Astrocyte of the cerebellum (primary cell): Measurements from ENCODE around the gene MMRN1.

ENCODE experiments used
- DNase-seq: peaks from one replicate; pipeline ENCODE4 v3.0.0-alpha.2; 2011; ENCODE audit warnings: low read depth
- H3K4me3 ChIP-seq: 2 replicates; pipeline ENCODE4 v1.5.1; 2011; ENCODE audit warnings: mild to moderate bottlenecking, low read depth, low read length, moderate library complexity
- in situ Hi-C: cut with HindIII; loops from 2 replicates; pipeline ENCODE4 v1.10.0; 2017; ENCODE audit warnings: low sequenced_read_pairs
- TF ChIP-seq, protein P1 (sequence below): IDR thresholded peaks from 2 replicates; pipeline ENCODE4 v1.5.1; 2012; ENCODE audit warnings: low read length, low read depth, moderate library complexity, mild to moderate bottlenecking; ENCODE audit errors: missing control alignments

Gene MMRN1

GRCh38 chr4:89942811-89943210, 48.2 kb downstream of the MMRN1 start:
- DNase-seq: no peak
- in situ Hi-C loops: no loop called here
- no peak overlapping the region for H3K4me3 ChIP-seq
- TF ChIP-seq, protein P1, sequence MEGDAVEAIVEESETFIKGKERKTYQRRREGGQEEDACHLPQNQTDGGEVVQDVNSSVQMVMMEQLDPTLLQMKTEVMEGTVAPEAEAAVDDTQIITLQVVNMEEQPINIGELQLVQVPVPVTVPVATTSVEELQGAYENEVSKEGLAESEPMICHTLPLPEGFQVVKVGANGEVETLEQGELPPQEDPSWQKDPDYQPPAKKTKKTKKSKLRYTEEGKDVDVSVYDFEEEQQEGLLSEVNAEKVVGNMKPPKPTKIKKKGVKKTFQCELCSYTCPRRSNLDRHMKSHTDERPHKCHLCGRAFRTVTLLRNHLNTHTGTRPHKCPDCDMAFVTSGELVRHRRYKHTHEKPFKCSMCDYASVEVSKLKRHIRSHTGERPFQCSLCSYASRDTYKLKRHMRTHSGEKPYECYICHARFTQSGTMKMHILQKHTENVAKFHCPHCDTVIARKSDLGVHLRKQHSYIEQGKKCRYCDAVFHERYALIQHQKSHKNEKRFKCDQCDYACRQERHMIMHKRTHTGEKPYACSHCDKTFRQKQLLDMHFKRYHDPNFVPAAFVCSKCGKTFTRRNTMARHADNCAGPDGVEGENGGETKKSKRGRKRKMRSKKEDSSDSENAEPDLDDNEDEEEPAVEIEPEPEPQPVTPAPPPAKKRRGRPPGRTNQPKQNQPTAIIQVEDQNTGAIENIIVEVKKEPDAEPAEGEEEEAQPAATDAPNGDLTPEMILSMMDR: no peak

DNA sequence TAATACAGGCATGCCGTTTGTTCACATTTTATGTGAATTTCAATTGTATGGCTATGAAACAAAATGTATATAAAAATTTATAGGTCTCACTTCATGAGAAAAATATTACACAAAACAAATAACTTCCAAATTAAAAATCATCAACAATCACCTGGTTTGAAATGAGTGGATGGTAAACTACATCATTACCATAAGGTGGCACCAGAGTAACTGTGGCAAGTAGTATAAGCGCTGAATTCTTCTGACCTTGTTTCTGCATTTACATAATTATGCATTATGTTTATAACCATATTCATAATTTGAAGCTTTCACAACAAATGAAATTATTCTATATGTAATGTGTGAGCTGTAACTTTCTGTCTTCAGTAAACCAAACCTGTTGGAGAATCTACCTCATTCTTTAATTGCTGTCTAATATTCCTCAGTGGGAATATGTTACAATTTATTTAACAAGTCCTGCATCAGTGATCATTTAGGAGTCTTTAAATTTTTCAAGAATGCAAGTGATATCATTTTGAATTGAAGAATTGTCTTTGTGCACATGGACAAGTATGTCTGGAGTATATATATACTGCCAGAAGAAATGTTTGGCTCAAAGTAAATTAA, 55.2 kb downstream of the MMRN1 start:
- in situ Hi-C loops: no loop called here
- no peak for DNase-seq
- TF ChIP-seq, protein P1: peak; percentile 10
- H3K4me3 ChIP-seq: no peak overlapping the region

- TF ChIP-seq, protein P1: no peak
- no peak overlapping the region for H3K4me3 ChIP-seq
- in situ Hi-C loops: no loop called here
- DNase-seq: no peak
Observed at GRCh38 chr4:89952458-89952857, 57.8 kb downstream of the MMRN1 start.

- in situ Hi-C loops: no loop called here
Observed at GRCh38 chr4:89954906-89955695, 60.4 kb downstream of the MMRN1 start.

GRCh38 chr4:89957046-89957926, 62.6 kb downstream of the MMRN1 start:
- DNase-seq: no peak
- TF ChIP-seq, protein P1: no peak
- in situ Hi-C loops: no loop called here
- no peak overlapping the region for H3K4me3 ChIP-seq

More at GRCh38 chr4:89954906-89955695, 60.4 kb downstream of the MMRN1 start:
- no peak for DNase-seq
- TF ChIP-seq, protein P1: no peak
- H3K4me3 ChIP-seq: no peak overlapping the region

- TF ChIP-seq, protein P1: no peak
- no peak overlapping the region for H3K4me3 ChIP-seq
- DNase-seq: no peak
- in situ Hi-C loops: no loop called here
Observed at GRCh38 chr4:89981789-89982334, 87.2 kb downstream of the MMRN1 start.
